NT2/D1 (cell line): Measurements from ENCODE around the gene GP1BB.

Experiments used
- YY1 ChIP-seq: IDR thresholded peaks from 2 replicates; pipeline ENCODE4 v1.6.1; 2011; ENCODE audit not compliant: insufficient read length, insufficient read depth
- ZNF274 ChIP-seq: IDR thresholded peaks from 2 replicates; pipeline ENCODE4 v1.6.1; 2011; ENCODE audit warnings: mild to moderate bottlenecking, low read depth, low read length

DNA sequence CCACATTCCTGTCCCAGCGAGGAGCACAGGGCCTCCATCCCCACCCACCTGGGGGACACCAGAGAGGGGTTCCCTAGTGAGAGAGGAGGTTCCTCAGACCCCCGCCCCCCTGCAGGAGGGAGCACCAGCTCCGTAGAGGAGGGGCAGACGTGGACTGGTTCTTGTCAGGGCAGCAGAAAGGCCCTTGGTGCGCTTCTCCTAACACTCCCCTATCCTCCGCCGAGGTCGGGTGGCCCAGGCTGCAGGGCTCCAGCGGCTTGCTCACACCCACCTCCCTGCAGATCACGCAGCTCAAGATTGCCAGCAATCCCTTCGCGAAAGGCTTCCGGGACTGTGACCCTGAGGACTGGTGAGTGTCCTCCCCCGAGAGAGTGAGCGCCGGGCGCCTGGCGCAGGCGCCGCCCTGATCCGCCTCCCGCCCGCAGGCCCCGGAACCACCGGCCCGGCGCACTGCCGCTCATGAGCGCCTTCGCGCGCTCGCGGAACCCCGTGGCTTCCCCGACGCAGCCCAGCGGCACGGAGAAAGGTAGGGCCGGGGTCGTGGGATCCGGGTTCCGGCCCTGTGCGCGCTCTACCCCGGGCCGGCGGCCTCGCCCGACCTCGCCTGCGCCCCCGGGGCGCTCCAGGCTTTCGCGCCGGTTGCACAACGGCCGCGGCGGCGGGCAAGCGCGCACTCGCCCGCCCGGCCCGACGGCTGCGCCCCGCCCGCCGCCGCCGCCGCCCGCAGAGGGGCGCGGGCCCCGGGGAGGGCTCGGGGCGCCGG is 42.3 kb downstream of the GP1BB start:
- TF ChIP-seq ZNF274, result no peak
- no peak for TF ChIP-seq YY1
